Activated T-helper 17 cell treated with anti-CD3 and anti-CD28 coated beads, Interleukin-2, amount 50 U/mL, for 72 hours (primary cell): ENCODE measurements around the gene RPL37A. TPM values are rescaled to one million over a fixed set of nuclear protein-coding genes. Genes with fewer than 3 reads are reported as not detected.
"Not testable (repeated sequence)": the region's sequence is repeated elsewhere in the genome, so short reads cannot be mapped to it uniquely, and the experiment has no call there.

ENCODE experiments used
- ATAC-seq: fragments of 150-1000 bp; cut with Tn5 transposase; replicated peaks from 2 replicates; pipeline ENCODE4 v1.10.0; 2021; ENCODE audit warnings: mild to moderate bottlenecking, moderate library complexity
- H3K27ac Mint-ChIP-seq: one replicate; pipeline ENCODE4 v1.8.0; 2022; ENCODE audit warnings: mixed read lengths
- H3K27me3 Mint-ChIP-seq: one replicate; pipeline ENCODE4 v1.8.0; 2022; ENCODE audit warnings: mixed read lengths
- H3K36me3 Mint-ChIP-seq: one replicate; pipeline ENCODE4 v1.8.0; 2022; ENCODE audit warnings: low read depth, mild to moderate bottlenecking, mixed read lengths
- H3K4me1 Mint-ChIP-seq: one replicate; pipeline ENCODE4 v1.8.0; 2022; ENCODE audit warnings: mixed read lengths
- H3K4me3 Mint-ChIP-seq: one replicate; pipeline ENCODE4 v1.8.0; 2022; ENCODE audit warnings: mild to moderate bottlenecking, mixed read lengths
- H3K9me3 Mint-ChIP-seq: one replicate; pipeline ENCODE4 v1.8.0; 2022; ENCODE audit warnings: mixed read lengths
- total RNA-seq, 2 donors: library from RNA; stranded (reverse); gene quantifications; one replicate each; pipeline ENCODE4 v1.2.3, GENCODE V29; 2022

The RPL37A gene
- total RNA-seq, 2 donors from 2014 or later: 2,880 to 3,993 TPM

GRCh38 chr2:216518566-216519119, 20.0 kb downstream of the RPL37A start:
- ATAC-seq, H3K4me3 Mint-ChIP-seq, H3K9me3 Mint-ChIP-seq, H3K27me3 Mint-ChIP-seq, H3K4me1 Mint-ChIP-seq, H3K27ac Mint-ChIP-seq, H3K36me3 Mint-ChIP-seq: not testable (repeated sequence)

DNA sequence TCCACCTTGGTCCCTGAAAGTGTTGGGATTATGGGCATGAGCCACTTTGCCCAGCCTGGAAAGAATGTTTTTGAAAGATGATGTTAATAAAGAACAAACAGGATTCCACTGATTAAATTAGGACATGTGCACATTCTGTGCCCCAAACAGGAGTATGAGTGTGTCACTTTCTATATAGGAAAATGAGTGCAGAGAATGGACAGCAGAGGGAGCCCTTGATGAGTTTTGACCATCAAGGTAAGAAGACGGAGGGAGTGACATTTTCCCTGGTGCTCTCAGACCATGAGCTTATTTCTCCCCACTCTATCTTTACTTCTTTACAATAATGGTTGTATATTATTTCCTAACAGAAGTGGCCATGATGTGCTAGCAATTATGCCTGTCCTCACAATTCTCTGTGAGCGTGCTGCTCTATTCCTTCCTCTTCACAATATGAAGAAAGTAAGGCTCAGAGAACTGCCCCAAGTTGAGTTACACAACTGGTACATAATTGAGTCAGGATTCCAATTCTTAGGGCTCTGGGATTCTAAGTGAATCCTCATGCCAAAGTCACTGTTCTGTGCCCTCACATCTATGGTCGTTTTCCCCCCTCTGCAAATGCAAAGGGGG, 20.6 kb downstream of the RPL37A start:
- no peaks in the 10 kb centered on the region for H3K27me3 Mint-ChIP-seq
- no peak overlapping the region for H3K4me3 Mint-ChIP-seq
- H3K36me3 Mint-ChIP-seq: peaks cover 8% of the 10 kb centered on the region
- ATAC-seq: peak; percentile 60
- H3K9me3 Mint-ChIP-seq: no peaks in the 10 kb centered on the region
- H3K4me1 Mint-ChIP-seq: no peaks in the 10 kb centered on the region
- H3K27ac Mint-ChIP-seq: no peak overlapping the region

DNA sequence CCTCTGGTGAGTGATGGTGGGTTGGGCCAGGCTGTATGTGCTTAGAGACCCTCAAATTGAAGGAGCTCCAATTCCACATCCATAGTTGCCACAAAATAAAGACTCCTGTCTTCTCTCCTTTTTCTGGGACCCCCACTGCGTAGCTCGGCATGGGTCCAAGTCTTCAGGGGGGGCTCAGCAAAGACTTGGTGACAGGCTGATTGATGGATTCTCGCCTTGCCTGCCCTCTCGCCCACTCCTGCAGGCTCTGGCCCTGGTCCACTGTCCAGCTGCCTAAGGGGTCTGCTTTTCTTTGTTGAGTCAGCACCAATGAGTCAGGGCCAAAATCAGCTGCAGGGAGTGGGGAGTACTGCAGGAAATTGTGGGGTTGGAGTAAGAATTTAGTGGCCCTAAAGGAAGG, 21.5 kb downstream of the RPL37A start:
- Mint-ChIP-seq H3K36me3 (peaks cover 8% of the 10 kb centered on the region), H3K27ac (no peak overlapping the region), H3K27me3 (no peaks in the 10 kb centered on the region), H3K4me1 (no peaks in the 10 kb centered on the region), H3K9me3 (no peaks in the 10 kb centered on the region), H3K4me3 (no peak overlapping the region)
- no peak for ATAC-seq

DNA sequence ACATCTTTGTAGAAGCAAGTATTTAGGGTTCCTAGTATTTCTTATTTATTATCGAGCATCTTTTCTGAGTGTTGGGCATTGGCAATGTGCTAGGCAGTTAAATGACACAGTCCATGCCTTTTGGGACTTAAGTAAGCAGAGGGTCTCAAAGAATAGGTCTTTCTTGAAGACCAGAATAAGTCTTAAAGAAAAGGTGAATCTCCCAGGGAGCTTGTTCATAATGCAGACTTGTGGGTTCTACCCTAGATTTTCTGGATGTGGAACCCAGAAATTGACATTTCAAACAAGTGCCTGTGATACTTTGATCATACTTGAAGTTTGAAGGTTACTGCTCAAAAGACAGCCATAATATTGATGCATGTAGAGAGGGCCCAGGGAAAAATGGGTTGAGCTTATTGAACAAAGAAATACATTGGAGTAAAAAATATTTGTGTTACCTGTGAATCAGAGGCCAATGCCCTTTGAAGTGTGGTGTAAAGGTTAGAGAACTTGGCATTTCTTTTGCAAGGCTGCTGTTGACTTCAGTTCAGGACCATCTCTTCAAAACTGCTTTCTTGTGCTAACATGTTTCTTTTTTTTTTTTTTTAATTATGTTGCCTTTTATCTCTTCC, 24.4 kb downstream of the RPL37A start:
- H3K4me1 Mint-ChIP-seq: no peaks in the 10 kb centered on the region
- H3K4me3 Mint-ChIP-seq: no peak overlapping the region
- H3K36me3 Mint-ChIP-seq: peaks cover 8% of the 10 kb centered on the region
- ATAC-seq: no peak
- H3K27me3 Mint-ChIP-seq: no peaks in the 10 kb centered on the region
- H3K9me3 Mint-ChIP-seq: no peaks in the 10 kb centered on the region
- H3K27ac Mint-ChIP-seq: no peak overlapping the region

GRCh38 chr2:216525972-216526371, 27.3 kb downstream of the RPL37A start:
- H3K9me3 Mint-ChIP-seq: no peaks in the 10 kb centered on the region
- no peak overlapping the region for H3K4me3 Mint-ChIP-seq
- no peaks in the 10 kb centered on the region for H3K4me1 Mint-ChIP-seq
- H3K27ac Mint-ChIP-seq: no peak overlapping the region
- ATAC-seq: no peak
- no peaks in the 10 kb centered on the region for H3K27me3 Mint-ChIP-seq
- peaks cover under 1% of the 10 kb centered on the region for H3K36me3 Mint-ChIP-seq

DNA sequence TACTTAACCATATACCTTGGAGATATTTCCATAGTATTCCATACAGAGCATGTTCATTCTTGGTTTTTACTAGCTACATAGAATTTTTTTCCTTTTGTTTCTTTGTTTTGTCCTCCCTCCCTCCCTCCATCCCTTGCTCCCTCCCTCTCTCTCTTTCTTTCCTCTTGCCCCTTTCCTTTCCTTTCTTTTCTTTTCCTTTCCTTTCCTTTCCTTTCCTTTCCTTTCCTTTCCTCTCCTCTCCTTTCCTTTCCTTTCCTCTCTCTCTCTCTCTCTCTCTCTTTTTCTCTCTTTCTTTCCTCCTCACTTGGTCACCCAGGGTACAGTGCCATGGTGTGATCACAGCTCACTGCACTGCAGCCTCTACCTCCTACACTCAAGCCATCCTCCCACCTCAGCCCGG, 28.3 kb downstream of the RPL37A start:
- H3K4me1 Mint-ChIP-seq: no peaks in the 10 kb centered on the region
- no peaks in the 10 kb centered on the region for H3K9me3 Mint-ChIP-seq
- no peak overlapping the region for H3K27ac Mint-ChIP-seq
- no peak overlapping the region for H3K4me3 Mint-ChIP-seq
- H3K36me3 Mint-ChIP-seq: no peaks in the 10 kb centered on the region
- H3K27me3 Mint-ChIP-seq: no peaks in the 10 kb centered on the region
- ATAC-seq: no peak

GRCh38 chr2:216527600-216527999, 29.0 kb downstream of the RPL37A start:
- Mint-ChIP-seq H3K9me3 (no peaks in the 10 kb centered on the region), H3K27ac (no peak overlapping the region), H3K36me3 (no peaks in the 10 kb centered on the region), H3K27me3 (no peaks in the 10 kb centered on the region), H3K4me3 (no peak overlapping the region), H3K4me1 (no peaks in the 10 kb centered on the region)
- no peak for ATAC-seq

DNA sequence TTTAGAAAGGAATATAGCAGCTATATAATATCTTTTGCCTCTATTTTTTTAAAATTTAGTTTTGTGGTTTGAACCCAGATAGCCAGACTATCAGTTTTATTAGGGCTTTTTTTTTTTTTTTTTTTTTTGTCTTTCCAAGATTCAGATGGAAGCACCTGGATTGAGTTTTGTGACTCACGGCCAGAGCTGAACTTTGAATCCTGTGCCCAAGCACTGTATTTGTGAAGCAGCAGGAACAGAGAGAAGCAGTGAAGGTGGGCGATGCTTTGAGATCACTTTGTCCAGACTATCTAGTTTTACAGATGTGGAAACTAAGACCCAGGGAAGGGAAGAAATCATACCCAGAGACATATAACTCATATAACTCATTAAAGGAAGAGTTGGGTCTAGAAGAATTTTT, 33.9 kb downstream of the RPL37A start:
- Mint-ChIP-seq H3K36me3 (no peaks in the 10 kb centered on the region), H3K27ac (no peak overlapping the region), H3K4me3 (no peak overlapping the region), H3K27me3 (peaks cover 10% of the 10 kb centered on the region), H3K9me3 (no peaks in the 10 kb centered on the region), H3K4me1 (no peaks in the 10 kb centered on the region)
- no peak for ATAC-seq

DNA sequence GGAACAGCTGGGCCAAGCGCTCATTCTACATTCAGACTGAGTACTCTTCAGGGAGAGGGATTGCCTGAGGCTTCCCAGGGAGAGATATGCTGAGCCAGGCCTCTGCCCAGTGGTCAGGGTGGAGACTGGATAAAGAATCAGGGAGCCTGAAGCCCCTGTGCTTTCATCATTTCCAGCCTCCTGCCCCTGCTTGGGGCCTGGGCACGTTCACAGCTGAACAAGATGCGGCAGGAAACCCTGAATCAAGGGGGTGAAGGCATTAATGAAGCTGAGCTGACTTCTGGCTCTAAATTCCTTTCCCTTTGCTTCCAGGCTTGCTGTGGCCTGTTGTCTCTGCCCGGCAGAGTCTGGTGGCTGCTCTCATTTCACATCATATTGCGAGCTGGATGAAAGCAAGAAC, 35.0 kb downstream of the RPL37A start:
- no peak for ATAC-seq
- no peak overlapping the region for H3K27ac Mint-ChIP-seq
- H3K4me1 Mint-ChIP-seq: no peaks in the 10 kb centered on the region
- H3K27me3 Mint-ChIP-seq: peaks cover 10% of the 10 kb centered on the region
- H3K36me3 Mint-ChIP-seq: no peaks in the 10 kb centered on the region
- no peaks in the 10 kb centered on the region for H3K9me3 Mint-ChIP-seq
- no peak overlapping the region for H3K4me3 Mint-ChIP-seq

GRCh38 chr2:216534809-216535208, 36.2 kb downstream of the RPL37A start:
- no peaks in the 10 kb centered on the region for H3K36me3 Mint-ChIP-seq
- ATAC-seq: no peak
- no peak overlapping the region for H3K4me3 Mint-ChIP-seq
- H3K9me3 Mint-ChIP-seq: no peaks in the 10 kb centered on the region
- H3K27me3 Mint-ChIP-seq: peaks cover 10% of the 10 kb centered on the region
- H3K27ac Mint-ChIP-seq: no peak overlapping the region
- H3K4me1 Mint-ChIP-seq: no peaks in the 10 kb centered on the region

DNA sequence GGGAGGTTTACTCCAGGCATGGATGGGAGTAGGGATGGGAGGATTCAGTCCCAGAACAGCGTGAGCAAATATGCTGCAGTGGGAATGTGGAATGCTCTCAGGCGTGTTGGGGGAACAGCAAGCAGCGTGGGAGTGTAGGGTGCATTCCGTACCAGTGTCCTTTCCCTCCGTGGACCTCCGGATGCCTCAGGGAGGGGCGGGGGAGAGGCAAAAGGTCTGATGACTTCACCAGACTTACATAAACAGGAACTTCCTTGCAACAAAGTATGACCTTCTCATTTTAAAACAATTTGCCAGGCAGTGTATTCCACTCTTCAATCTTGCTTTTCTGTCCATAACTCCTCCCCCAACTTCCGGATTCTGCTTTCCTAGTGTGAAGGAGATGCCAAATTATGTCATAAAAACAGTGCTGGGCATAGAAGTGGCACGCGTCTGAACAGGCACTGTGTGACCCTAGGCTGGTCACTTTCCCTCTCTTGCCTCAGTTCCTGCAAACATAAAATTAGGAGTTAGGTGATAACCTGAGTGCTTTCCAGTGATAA, 36.9 kb downstream of the RPL37A start:
- H3K4me3 Mint-ChIP-seq: no peak overlapping the region
- no peak overlapping the region for H3K27ac Mint-ChIP-seq
- no peaks in the 10 kb centered on the region for H3K4me1 Mint-ChIP-seq
- no peak for ATAC-seq
- no peaks in the 10 kb centered on the region for H3K36me3 Mint-ChIP-seq
- H3K9me3 Mint-ChIP-seq: no peaks in the 10 kb centered on the region
- H3K27me3 Mint-ChIP-seq: peaks cover 13% of the 10 kb centered on the region

DNA sequence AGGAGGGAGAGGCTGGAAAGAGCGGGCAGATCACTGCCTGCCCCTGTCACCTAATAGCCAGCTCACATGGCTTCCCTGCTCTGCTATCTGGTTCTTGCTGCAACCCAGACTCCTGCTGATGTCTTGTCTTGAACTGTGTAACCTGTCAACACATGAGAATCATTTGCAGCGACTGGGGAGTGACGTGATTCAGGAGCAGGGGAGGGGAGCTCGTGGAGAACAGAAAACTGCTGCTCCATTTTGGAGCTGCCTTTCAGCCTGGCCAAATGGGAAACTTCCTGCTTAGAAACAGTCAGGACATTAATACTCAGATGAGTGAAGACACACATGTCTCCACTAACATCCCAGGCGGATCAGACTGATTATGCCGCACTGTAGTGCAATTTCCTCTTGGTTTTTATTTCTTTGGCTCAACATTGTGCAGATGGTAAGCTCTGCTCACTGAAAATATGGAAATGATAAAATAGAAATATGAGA, 38.1 kb downstream of the RPL37A start:
- H3K4me1 Mint-ChIP-seq: no peaks in the 10 kb centered on the region
- no peak overlapping the region for H3K27ac Mint-ChIP-seq
- peaks cover 13% of the 10 kb centered on the region for H3K27me3 Mint-ChIP-seq
- no peak for ATAC-seq
- no peak overlapping the region for H3K4me3 Mint-ChIP-seq
- H3K36me3 Mint-ChIP-seq: no peaks in the 10 kb centered on the region
- no peaks in the 10 kb centered on the region for H3K9me3 Mint-ChIP-seq

- ATAC-seq: no peak
- Mint-ChIP-seq H3K27me3 (peaks cover 13% of the 10 kb centered on the region), H3K27ac (no peak overlapping the region), H3K4me3 (no peak overlapping the region), H3K4me1 (no peaks in the 10 kb centered on the region), H3K9me3 (no peaks in the 10 kb centered on the region), H3K36me3 (no peaks in the 10 kb centered on the region)
Observed at GRCh38 chr2:216537366-216537765, 38.7 kb downstream of the RPL37A start.

GRCh38 chr2:216538538-216538937, 39.9 kb downstream of the RPL37A start:
- no peaks in the 10 kb centered on the region for H3K36me3 Mint-ChIP-seq
- no peak overlapping the region for H3K27ac Mint-ChIP-seq
- H3K27me3 Mint-ChIP-seq: peaks cover 9% of the 10 kb centered on the region
- no peaks in the 10 kb centered on the region for H3K9me3 Mint-ChIP-seq
- no peak overlapping the region for H3K4me3 Mint-ChIP-seq
- no peak for ATAC-seq
- H3K4me1 Mint-ChIP-seq: no peaks in the 10 kb centered on the region

GRCh38 chr2:216539120-216539519, 40.5 kb downstream of the RPL37A start:
- Mint-ChIP-seq H3K27ac (no peak overlapping the region), H3K36me3 (no peaks in the 10 kb centered on the region), H3K4me3 (no peak overlapping the region), H3K9me3 (no peaks in the 10 kb centered on the region), H3K4me1 (no peaks in the 10 kb centered on the region), H3K27me3 (peaks cover 9% of the 10 kb centered on the region)
- ATAC-seq: no peak
